ENCODE results near the gene AHNAK2.
"Not testable (repeated sequence)": the region's sequence is repeated elsewhere in the genome, so short reads cannot be mapped to it uniquely, and the experiment has no call there.

The AHNAK2 gene

DNA sequence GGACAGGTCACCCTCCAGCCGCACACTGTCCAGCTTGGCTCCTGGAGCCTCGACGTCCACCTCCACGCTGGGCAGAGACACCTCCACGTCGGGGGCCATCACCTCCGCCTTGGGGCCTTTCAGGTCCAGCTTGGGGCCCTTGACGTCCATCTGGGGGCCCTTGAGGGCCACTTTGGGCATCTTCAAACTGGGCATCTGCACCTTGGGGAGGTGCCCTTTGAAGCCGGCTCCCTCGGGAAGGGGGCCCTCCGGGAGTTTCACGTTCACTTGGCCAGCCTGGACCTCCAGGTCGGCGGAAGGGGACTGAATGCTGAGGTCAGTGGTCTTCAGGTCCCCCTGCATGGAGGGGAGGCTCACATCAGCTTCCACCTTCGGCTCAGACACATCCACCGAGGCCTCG is 28.2 kb downstream of the AHNAK2 start:
- DNase-seq: no peak

DNA sequence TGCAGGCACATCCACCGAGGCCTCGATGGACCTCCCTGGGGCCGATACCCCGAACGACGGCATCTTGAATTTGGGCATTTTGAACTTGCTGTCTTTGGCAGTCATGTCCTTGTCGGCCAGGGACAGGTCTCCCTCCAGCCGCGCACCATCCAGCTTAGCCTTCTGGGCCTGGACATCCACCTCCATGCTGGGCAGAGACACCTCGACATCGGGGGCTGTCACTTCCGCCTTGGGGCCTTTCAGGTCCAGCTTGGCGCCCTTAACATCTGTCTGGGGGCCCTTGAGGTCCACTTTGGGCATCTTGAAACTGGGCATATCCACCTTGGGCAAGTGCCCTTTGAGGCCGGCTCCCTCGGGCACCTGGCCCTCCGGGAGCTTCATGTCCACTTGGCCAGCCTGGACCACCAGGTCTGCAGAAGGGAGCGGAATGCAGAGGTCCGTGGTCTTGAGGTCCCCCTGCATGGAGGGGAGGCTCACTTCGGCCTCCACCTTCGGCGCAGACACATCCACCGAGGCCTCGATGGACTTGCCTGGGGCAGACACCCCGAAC is 28.7 kb downstream of the AHNAK2 start:
- not testable (repeated sequence) for DNase-seq

DNA sequence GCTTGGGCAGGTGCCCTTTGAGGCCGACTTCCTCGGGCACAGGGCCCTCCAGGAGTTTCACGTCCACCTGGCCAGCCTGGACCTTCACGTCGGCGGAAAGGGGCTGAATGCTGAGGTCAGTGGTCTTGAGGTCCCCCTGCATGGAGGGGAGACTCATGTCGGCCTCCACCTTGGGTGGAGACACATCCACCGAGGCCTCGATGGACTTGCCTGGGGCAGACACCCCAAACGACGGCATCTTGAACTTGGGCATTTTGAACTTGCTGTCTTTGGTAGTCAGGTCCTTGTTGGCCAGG is 29.5 kb downstream of the AHNAK2 start:
- DNase-seq: no peak

DNA sequence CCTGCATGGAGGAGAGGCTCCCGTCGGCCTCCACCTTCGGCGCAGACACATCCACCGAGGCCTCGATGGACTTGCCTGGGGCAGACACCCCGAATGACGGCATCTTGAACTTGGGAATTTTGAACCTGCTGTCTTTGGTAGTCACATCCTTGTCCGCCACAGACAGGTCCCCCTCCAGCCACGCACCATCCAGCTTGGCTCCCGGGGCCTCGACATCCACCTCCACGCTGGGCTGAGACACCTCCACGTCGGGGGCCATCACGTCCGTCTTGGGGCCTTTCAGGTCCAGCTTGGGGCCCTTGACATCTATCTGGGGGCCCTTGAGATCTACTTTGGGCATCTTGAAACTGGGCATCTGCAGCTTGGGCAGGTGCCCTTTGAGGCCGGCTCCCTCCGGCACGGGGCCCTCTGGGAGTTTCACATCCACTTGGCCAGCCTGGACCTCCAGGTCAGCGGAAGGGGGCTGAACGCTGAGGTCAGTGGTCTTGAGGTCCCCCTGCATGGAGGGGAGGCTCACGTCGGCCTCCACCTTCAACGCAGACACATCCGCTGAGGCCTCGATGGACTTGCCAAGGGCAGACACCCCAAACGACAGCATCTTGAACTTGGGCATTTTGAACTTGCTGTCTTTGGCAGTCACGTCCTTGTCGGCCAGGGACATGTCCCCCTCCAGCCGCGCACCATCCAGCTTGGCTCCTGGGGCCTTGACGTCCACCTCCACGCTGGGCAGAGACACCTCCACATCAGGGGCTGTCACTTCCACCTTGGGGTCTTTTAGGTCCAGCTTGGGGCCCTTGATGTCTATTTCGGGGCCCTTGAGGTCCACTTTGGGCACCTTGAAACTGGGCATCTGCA is 30.1 kb downstream of the AHNAK2 start:
- DNase-seq: not testable (repeated sequence)

DNA sequence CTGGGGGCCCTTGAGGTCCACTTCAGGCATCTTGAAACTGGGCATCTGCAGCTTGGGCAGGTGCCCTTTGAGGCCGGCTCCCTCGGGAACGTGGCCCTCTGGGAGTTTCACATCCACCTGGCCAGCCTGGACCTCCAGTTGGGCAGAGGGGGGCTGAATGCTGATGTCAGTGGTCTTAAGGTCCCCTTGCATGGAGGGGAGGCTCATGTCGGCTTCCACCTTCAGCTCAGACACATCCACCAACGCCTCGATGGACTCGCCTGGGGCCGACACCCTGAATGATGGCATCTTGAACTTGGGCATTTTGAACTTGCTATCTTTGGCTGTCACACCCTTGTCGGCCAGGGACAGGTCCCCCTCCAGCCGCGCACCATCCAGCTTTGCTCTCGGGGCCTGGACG is 31.0 kb downstream of the AHNAK2 start:
- not testable (repeated sequence) for DNase-seq

DNA sequence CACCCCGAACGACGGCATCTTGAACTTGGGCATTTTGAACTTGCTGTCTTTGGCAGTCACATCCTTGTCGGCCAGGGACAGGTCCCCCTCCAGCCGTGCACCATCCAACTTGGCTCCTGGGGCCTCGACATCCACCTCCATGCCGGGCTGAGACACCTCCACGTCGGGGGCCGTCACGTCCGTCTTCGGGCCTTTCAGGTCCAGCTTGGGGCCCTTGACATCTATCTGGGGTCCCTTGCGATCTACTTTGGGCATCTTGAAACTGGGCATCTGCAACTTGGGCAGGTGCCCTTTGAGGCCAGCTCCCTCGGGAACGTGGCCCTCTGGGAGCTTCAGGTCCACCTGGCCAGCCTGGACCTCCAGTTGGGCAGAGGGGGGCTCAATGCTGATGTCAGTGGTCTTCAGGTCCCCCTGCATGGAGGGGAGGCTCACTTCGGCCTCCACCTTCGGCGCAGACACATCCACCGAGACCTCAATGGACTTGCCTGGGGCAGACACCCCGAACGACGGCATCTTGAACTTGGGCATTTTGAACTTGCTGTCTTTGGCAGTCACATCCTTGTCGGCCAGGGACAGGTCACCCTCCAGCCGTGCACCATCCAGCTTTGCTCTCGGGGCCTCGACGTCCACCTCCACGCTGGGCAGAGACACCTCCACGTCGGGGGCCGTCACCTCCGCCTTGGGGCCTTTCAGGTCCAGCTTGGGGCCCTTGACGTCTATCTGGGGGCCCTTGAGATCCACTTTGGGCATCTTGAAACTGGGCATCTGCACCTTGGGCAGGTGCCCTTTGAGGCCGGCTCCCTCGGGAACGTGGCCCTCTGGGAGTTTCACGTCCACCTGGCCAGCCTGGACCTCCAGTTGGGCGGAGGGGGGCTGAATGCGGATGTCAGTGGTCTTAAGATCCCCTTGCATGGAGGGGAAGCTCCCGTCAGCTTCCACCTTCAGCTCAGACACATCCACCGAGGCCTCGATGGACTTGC is 31.9 kb downstream of the AHNAK2 start:
- DNase-seq: not testable (repeated sequence)

DNA sequence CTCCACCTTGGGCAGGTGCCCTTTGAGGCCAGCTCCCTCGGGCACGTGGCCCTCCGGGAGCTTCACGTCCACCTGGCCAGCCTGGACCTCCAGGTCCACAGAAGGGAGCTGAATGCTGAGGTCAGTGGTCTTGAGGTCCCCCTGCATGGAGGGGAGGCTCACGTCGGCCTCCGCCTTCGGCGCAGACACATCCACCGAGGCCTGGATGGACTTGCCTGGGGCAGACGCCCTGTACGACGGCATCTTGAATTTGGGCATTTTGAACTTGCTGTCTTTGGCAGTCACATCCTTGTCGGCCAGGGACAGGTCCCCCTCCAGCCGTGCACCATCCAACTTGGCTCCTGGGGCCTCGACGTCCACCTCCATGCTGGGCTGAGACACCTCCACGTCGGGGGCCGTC is 32.9 kb downstream of the AHNAK2 start:
- DNase-seq: not testable (repeated sequence)

DNA sequence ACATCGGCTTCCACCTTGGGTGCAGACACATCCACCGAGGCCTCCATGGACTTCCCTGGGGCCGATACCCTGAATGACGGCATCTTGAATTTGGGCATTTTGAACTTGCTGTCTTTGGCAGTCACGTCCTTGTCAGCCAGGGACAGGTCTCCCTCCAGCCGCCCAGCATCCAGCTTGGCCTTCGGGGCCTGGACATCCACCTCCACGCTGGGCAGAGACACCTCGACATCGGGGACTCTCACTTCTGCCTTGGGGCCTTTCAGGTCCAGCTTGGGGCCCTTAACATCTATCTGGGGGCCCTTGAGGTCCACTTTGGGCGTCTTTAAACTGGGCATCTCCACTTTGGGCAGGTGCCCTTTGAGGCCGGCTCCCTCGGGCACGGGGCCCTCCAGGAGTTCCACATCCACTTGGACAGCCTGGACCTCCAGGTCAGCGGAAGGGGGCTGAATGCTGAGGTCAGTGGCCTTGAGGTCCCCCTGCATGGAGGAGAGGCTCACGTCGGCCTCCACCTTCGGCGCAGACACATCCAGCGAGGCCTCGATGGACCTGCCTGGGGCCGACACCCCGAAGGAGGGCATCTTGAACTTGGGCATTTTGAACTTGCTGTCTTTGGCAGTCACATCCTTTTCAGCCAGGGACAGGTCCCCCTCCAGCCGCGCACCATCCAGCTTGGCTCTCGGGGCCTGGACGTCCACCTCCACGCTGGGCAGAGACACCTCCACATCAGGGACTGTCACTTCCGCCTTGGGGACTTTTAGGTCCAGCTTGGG is 33.6 kb downstream of the AHNAK2 start:
- not testable (repeated sequence) for DNase-seq

DNA sequence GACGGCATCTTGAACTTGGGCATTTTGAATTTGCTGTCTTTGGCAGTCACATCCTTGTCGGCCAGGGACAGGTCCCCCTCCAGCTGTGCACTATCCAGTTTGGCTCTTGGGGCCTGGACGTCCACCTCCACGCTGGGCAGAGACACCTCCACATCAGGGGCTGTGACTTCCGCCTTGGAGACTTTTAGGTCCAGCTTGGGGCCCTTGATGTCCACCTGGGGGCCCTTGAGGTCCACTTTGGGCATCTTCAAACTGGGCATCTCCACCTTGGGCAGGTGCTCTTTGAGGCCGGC is 34.2 kb downstream of the AHNAK2 start:
- not testable (repeated sequence) for DNase-seq

DNA sequence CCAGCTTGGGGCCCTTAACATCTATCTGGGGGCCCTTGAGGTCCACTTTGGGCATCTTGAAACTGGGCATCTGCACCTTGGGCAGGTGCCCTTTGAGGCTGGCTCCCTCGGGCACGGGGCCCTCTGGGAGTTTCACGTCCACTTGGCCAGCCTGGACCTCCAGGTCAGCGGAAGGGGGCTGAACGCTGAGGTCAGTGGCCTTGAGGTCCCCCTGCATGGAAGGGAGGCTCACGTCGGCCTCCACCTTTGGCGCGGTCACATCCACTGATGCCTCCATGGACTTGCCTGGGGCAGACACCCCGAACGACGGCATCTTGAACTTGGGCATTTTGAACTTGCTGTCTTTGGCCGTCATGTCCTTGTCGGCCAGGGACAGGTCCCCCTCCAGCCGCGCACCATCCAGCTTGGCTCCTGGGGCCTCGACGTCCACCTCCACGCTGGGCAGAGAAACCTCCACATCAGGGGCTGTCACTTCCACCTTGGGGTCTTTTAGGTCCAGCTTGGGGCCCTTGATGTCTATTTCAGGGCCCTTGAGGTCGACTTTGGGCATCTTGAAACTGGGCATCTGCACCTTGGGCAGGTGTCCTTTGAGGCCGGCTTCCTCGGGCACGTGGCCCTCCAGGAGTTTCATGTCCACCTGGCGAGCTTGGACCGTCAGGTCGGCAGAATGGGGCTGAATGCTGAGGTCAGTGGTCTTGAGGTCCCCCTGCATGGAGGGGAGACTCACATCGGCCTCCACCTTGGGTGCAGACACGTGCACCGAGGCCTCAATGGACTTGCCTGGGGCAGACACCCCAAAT is 34.8 kb downstream of the AHNAK2 start:
- DNase-seq: not testable (repeated sequence)

DNA sequence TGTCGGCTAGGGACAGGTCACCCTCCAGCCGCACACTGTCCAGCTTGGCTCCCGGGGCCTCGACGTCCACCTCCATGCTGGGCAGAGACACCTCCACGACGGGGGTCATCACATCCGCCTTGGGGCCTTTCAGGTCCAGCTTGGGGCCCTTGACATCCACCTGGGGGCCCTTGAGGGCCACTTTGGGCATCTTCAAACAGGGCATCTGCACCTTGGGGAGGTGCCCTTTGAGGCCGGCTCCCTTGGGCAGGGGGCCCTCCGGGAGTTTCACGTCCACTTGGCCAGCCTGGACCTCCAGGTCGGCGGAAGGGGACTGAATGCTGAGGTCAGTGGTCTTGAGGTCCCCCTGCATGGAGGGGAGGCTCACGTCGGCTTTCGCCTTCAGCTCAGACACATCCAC is 35.6 kb downstream of the AHNAK2 start:
- no peak for DNase-seq

DNA sequence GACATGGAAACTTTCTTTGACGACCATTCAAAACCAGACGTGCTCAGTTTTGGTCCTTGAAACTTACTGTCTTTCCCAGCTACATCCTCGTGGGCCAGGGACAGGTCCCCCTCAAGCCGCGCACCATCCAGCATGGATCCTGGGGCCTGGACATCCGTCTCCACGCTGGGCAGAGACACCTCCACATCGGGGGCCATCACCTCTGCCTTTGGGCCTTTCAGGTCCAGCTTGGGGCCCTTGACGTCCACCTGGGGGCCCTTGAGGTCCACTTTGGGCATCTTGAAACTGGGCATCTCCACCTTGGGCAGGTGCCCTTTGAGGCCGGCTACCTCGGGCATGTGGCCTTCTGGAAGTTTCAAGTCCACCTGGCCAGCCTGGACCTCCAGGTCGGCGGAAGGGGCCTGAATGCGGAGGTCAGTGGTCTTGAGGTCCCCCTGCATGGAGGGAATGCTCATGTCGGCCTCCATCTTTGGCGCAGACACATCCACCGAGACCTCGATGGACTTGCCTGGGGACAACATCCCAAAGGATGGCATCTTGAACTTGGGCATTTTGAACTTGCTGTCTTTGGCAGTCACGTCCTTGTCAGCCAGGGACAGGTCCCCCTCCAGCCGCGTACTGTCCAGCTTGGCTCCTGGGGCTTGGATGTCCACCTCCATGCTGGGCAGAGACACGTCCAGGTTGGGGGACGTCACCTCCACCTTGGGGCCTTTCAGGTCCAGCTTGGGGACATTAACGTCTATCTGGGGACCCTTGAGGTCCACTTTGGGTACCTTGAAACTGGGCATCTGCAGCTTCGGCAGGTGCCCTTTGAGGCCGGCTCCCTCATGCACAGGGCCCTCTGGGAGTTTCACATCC is 36.4 kb downstream of the AHNAK2 start:
- no peak for DNase-seq

DNA sequence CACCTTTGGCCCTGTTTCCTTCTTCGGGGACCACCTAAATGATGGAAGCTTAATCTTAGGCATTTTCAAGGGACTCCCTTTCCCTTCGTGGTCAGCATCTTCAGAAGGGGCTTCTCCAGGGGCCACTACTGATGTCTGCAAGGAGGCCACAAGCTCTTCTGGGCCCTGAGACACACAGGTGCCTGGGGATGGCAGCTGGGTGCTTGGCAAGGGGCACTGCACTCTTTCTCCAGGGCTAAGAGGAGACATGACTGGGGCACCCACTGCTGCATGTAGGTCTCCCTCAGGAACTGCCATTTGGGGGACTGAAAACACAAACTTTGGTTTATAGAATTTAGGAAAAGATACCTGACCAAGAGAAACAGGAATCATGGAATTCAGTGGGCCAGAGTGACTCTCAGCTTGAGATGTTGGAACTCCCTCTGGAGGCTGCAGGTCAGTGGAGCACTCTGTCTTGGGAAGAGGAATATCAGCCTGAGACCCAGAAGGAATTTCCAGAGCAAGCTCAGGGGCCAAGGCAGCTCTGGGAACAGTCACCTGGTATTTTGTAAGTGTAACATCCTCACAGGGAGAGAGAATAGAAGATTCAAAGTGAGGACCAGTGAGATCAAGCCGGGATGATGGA is 37.5 kb downstream of the AHNAK2 start:
- no peak for DNase-seq

DNA sequence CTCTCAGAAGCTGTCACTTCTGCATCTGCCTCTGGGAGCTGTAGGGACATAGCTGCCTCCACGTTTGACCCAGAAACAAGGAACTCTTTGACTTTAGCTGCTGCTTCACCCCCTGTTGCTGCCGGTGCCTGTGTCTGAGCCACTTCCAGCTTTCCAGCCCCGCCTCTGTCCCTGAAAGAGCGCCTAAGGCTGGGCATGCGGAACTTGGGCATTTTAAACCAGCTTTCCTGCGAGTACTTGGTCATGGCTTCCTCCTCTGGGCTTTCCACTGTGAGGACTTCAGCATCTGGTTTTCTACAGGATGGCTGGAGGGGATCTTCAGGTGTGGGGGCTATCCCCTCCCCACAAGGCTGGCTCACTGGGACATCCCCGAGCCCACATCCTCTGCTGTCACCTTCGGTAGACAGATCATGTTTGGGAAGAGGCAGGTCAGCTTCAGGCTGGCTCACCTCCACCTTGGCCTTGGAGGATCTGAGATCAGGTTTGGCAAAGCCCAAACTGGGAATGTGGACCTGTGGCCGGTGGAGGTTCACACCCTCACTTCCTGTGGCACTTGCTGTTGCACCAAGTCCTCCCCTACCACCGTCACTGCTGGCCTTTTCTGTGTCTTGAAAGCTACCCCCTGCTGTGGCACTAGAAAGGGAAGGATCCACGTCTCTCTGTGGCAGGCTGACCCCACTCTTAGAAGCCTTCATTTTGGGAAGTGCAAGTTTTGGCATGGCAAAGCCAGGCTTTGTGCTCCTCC is 38.3 kb downstream of the AHNAK2 start:
- no peak for DNase-seq

DNA sequence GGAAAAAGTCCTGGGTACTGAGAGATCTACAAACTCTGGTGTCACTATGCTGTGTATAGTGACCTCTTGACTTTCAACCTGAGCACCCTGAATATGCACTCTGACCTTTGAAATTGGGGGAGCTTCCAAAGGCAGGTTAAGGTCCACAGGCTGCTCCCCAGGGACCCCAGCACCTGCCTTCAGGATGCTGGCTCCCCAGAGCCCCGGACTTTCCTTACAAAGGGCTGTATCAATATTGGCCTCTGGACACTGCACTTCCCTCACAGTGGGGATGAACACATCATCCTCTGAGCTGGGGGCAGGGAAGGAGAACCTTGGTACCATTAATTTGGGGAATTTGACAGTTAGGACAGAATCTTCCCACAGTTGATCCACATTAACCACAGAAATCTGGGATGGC is 39.2 kb downstream of the AHNAK2 start:
- no peak for DNase-seq

DNA sequence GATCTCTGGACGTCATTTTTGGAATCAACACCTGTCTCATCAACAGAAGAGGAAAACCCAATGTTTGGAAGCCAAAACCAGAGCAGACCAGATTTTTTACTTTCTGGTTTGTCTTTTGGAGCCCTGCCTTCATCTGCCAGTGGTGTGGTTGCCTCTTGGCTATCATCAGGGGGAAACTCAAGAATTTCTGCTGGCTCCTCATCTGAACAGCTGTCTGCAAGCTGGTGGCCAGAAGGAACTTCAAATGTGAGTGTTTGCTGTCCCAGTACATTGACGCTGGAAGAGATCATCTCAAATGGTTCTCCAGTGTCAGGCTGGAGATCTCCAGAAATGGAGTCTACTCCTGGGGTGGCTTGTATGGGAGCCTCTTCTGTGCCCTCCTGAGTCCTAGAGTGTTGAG is 39.7 kb downstream of the AHNAK2 start:
- DNase-seq: no peak

DNA sequence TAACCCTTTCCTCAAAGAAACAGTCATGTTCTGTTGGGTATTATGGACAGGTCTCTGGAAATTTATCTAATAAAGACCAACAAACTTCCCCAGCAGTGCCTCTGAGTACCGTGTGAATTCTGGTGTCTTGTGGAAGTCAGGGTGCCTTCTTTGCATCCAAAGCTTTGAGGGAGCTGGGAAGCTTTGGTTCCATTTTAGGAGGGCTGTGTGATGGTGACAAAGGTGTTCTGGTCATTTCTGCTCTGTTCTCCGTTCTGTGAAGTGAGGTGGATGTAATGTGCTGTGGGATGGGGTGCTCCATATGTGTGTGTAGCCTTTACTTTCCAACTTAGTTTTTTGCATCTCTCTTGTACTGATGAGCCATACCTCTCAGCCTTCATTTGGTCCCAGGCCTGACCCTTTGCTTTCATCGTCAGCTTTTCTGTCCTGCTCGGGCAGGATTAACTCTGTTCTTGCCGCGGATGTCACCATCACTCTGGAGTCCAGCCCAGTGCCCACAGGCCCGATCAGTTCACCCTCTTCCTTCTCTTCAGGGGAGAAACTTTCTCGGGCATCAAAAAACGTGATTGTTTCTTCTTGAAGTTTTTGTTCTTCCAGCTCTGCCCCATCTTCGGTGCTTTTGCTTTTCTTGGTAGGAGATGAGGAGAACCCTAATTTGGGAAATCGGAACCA is 40.3 kb downstream of the AHNAK2 start:
- DNase-seq: no peak

DNA sequence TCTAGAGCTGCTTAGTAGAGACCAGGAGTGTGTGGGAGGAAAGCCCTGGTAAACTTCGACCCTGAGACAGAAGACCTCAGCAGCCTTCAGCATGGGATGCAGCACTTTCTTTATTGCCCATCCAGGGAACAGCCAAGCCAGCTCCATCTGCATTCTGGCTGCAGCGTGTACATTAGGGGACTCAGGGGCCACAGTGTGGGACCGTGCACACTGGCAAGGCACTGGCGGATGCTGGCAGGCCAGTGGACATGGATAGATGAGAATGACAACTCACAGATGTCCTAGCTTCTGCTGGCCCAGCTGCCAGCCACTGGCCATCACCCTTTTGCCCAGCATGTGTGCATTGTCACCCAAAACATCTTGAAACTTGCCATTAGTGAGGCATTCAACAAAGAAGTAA is 41.0 kb downstream of the AHNAK2 start:
- no peak for DNase-seq

All from hematopoietic multipotent progenitor cell treated with erythropoietin and hydrocortisone succinate and interleukin-3 and kit ligand, for 6 days (in vitro differentiated cells).